Mammary epithelial cell (primary cell): Measurements from ENCODE around the gene FRAT2.

Experiments used
- EZH2 ChIP-seq: IDR thresholded peaks from 2 replicates; pipeline ENCODE4 v1.6.1; 2012; ENCODE audit warnings: low read length, inconsistent platforms, borderline replicate concordance
- TF ChIP-seq, protein P1 (sequence below), 2 donors: IDR thresholded peaks in 1 of 2; conservative IDR thresholded peaks in 1 of 2; 2 replicates each; pipeline ENCODE4 v1.5.1; 2011 to 2012; ENCODE audit warnings: inconsistent platforms in 2 of 2, low read length in 2 of 2, mild to moderate bottlenecking in 2 of 2, control low read depth in 1 of 2, low read depth in 1 of 2; ENCODE audit not compliant: insufficient read depth in 1 of 2; ENCODE audit errors: extremely low read depth in 1 of 2

GRCh38 chr10:97298223-97298571 is 36.3 kb downstream of the FRAT2 start:
- TF ChIP-seq, protein P1, sequence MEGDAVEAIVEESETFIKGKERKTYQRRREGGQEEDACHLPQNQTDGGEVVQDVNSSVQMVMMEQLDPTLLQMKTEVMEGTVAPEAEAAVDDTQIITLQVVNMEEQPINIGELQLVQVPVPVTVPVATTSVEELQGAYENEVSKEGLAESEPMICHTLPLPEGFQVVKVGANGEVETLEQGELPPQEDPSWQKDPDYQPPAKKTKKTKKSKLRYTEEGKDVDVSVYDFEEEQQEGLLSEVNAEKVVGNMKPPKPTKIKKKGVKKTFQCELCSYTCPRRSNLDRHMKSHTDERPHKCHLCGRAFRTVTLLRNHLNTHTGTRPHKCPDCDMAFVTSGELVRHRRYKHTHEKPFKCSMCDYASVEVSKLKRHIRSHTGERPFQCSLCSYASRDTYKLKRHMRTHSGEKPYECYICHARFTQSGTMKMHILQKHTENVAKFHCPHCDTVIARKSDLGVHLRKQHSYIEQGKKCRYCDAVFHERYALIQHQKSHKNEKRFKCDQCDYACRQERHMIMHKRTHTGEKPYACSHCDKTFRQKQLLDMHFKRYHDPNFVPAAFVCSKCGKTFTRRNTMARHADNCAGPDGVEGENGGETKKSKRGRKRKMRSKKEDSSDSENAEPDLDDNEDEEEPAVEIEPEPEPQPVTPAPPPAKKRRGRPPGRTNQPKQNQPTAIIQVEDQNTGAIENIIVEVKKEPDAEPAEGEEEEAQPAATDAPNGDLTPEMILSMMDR (conservative IDR thresholded peaks at IDR 0.05 in 1 of 2, IDR thresholded peaks at IDR 0.05 in 1 of 2; ENCODE audit: extremely low read depth in 1 of 2, insufficient read depth in 1 of 2, low read depth in 1 of 2, low read length in 2 of 2), result no peak
- TF ChIP-seq EZH2, result no peak
